ENCODE data around the gene SLAMF7. TPM values are rescaled to one million over a fixed set of nuclear protein-coding genes. Genes with fewer than 3 reads are reported as not detected.

SLAMF7 gene
- total and polyA plus RNA-seq, 2 experiments from 2014 or later: 0.11 TPM; not detected in 1

GRCh38 chr1:160794376-160794775 lies 55.3 kb downstream of the SLAMF7 start:
- no peak overlapping the region for H3K27ac Mint-ChIP-seq
- H3K27ac ChIP-seq (ENCODE audit: low read depth): no peak overlapping the region
- H3K36me3 Mint-ChIP-seq (ENCODE audit: low read depth): no peaks in the 10 kb centered on the region
- no peak overlapping the region for H3K4me3 Mint-ChIP-seq
- peaks cover 3% of the 10 kb centered on the region for H3K27me3 Mint-ChIP-seq (ENCODE audit: insufficient read depth, low read depth, poor library complexity)
- no peaks in the 10 kb centered on the region for H3K4me1 ChIP-seq (ENCODE audit: insufficient read depth)
- H3K9me3 Mint-ChIP-seq: no peaks in the 10 kb centered on the region; the same call in 2 of the 3 replicates
- H3K36me3 ChIP-seq (ENCODE audit: insufficient read depth): no peaks in the 10 kb centered on the region
- H2AFZ ChIP-seq: no peak overlapping the region
- H3F3A ChIP-seq (replicated peaks; ENCODE audit: low read depth): no peaks in the 10 kb centered on the region
- no peaks in the 10 kb centered on the region for H3K9me2 ChIP-seq (ENCODE audit: insufficient read depth)
- H3K4me1 Mint-ChIP-seq: peaks cover 4% of the 10 kb centered on the region; the same call in 1 of the 3 replicates
- H4K20me1 ChIP-seq (replicated peaks; ENCODE audit: insufficient read depth): no peaks in the 10 kb centered on the region
- H3K27me3 ChIP-seq (ENCODE audit: insufficient read depth): no peaks in the 10 kb centered on the region
- H3K4me2 ChIP-seq: no peak overlapping the region
- TF ChIP-seq POLR2AphosphoS5 (IDR thresholded peaks at IDR 0.05; ENCODE audit: low read depth) (no peak), CTCF (conservative IDR thresholded peaks at IDR 0.05; ENCODE audit: low read depth in 2 of 2) (no peak), STAT1 (IDR thresholded peaks at IDR 0.05; ENCODE audit: unreplicated experiment) (no peak), REST (IDR thresholded peaks at IDR 0.05; ENCODE audit: unreplicated experiment) (no peak), EZH2 (IDR thresholded peaks at IDR 0.05; ENCODE audit: low read depth, unreplicated experiment) (no peak), ZNF114 (CRISPR knock-in tag; IDR thresholded peaks at IDR 0.05) (no peak)
- no peak for ATAC-seq
- H3K79me2 ChIP-seq (replicated peaks; ENCODE audit: insufficient read depth): no peaks in the 10 kb centered on the region
- no peak overlapping the region for H3K4me3 ChIP-seq
- DNase-seq (ENCODE audit: low spot score): no peak

- Histone ChIP-seq H4K20me1 (replicated peaks; ENCODE audit: insufficient read depth) (no peaks in the 10 kb centered on the region), H3K27me3 (ENCODE audit: insufficient read depth) (no peaks in the 10 kb centered on the region), H2AFZ (no peak within 1 kb of the TSS), H3K36me3 (ENCODE audit: insufficient read depth) (no peaks in the 10 kb centered on the region), H3F3A (replicated peaks; ENCODE audit: low read depth) (no peaks in the 10 kb centered on the region), H3K79me2 (replicated peaks; ENCODE audit: insufficient read depth) (no peaks in the 10 kb centered on the region), H3K27ac (ENCODE audit: low read depth) (no peak within 1 kb of the TSS), H3K9me2 (ENCODE audit: insufficient read depth) (no peaks in the 10 kb centered on the region), H3K4me1 (ENCODE audit: insufficient read depth) (no peaks in the 10 kb centered on the region), H3K4me3 (no peak within 1 kb of the TSS), H3K4me2 (no peak within 1 kb of the TSS)
- H3K27me3 Mint-ChIP-seq (ENCODE audit: insufficient read depth, low read depth, poor library complexity): peaks cover 3% of the 10 kb centered on the region
- H3K27ac Mint-ChIP-seq: no peak within 1 kb of the TSS
- no peak for TF ChIP-seq STAT1 (IDR thresholded peaks at IDR 0.05; ENCODE audit: unreplicated experiment)
- TF ChIP-seq REST (IDR thresholded peaks at IDR 0.05; ENCODE audit: unreplicated experiment): no peak
- no peak for TF ChIP-seq CTCF (conservative IDR thresholded peaks at IDR 0.05; ENCODE audit: low read depth in 2 of 2)
- TF ChIP-seq ETS1 (IDR thresholded peaks at IDR 0.05): no peak
- TF ChIP-seq ZNF114 (CRISPR knock-in tag; IDR thresholded peaks at IDR 0.05): no peak
- no peak for TF ChIP-seq EZH2 (IDR thresholded peaks at IDR 0.05; ENCODE audit: low read depth, unreplicated experiment)
- TF ChIP-seq JUNB (IDR thresholded peaks at IDR 0.05; ENCODE audit: unreplicated experiment): no peak
- no peaks in the 10 kb centered on the region for H3K4me1 Mint-ChIP-seq
- no peaks in the 10 kb centered on the region for H3K36me3 Mint-ChIP-seq (ENCODE audit: low read depth)
- DNase-seq (ENCODE audit: low spot score): no peak
- no peaks in the 10 kb centered on the region; the same call in 2 of the 3 replicates for H3K9me3 Mint-ChIP-seq
- no peak for ATAC-seq
- H3K4me3 Mint-ChIP-seq: no peak within 1 kb of the TSS
These were observed 56.9 kb downstream of the SLAMF7 start, which contains the start of gene LY9 for GRCh38 chr1:160795951-160796383. Gene LY9, plus strand, starts transcription at chr1:160796174. Its CDS starts 14 bp downstream, at chr1:160796188.
